Brain microvascular endothelial cell (primary cell): ENCODE data around the gene MLN.
A peak's percentile ranks its signal among the peaks of the same experiment; 100 is the strongest.

Experiments used
- DNase-seq: peaks from one replicate; pipeline ENCODE4 v3.0.0-alpha.2; 2020
- H3K27ac ChIP-seq: fragments of 250-450 bp; sonication (Bioruptor Pico); 2 replicates; pipeline ENCODE4 v1.5.1; 2020; ENCODE audit warnings: mild to moderate bottlenecking, moderate library complexity
- H3K27me3 ChIP-seq: fragments of 250-450 bp; sonication (Bioruptor Pico); replicated peaks from 2 replicates; pipeline ENCODE4 v1.5.1; 2020; ENCODE audit warnings: mild to moderate bottlenecking
- H3K36me3 ChIP-seq: fragments of 250-450 bp; sonication (Bioruptor Pico); replicated peaks from 2 replicates; pipeline ENCODE4 v1.5.1; 2020; ENCODE audit warnings: mild to moderate bottlenecking
- H3K4me3 ChIP-seq: 2 replicates; pipeline ENCODE4 v1.5.1; 2011; ENCODE audit warnings: low read depth, mild to moderate bottlenecking, control low read depth, low read length, moderate library complexity
- in situ Hi-C: cut with HindIII; loops from 2 replicates; pipeline ENCODE4 v1.10.0; 2017; ENCODE audit warnings: low sequenced_read_pairs, low pct_ligation_motif_present
- TF ChIP-seq, protein P1 (sequence below): IDR thresholded peaks from 2 replicates; pipeline ENCODE4 v1.5.1; 2011; ENCODE audit warnings: low read depth, mild to moderate bottlenecking, moderate library complexity, low read length, control low read depth, inconsistent platforms; ENCODE audit errors: missing control alignments

MLN gene

DNA sequence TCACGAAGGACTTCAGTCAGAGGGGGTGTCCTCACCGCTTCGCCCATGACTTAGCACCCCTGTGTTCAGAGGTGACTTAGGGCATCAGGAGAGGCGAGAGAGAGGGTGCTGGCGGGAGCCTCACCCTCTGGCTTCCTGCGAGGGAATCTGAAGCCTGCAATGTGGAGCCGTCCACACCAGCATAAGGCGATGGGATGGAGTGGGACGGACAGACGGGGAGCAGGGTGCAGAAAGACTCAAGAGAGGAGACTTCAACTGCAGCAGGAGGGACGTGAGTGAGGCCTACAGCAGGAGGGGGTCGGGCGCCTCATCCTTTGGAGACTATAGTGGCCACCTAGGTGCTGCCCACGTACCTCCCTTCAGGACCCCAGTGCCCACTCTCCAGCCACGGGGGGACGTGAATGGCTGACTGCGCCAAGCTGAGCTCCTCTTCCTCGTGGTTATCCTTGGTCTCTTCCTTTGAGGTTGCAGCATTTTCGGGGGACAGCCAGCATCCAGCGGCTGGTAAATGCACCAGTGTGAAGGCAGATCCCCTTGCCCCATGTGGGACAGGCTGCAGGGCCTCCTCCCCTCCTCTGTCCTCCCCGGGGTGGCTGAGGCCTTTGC, 26.9 kb upstream of the MLN start:
- no peaks in the 10 kb centered on the region for H3K36me3 ChIP-seq
- peaks cover 11% of the 10 kb centered on the region for H3K27me3 ChIP-seq
- no peak for DNase-seq
- in situ Hi-C loops, result no loop called here
- H3K4me3 ChIP-seq, result no peak overlapping the region
- H3K27ac ChIP-seq, result no peak overlapping the region
- TF ChIP-seq, protein P1, sequence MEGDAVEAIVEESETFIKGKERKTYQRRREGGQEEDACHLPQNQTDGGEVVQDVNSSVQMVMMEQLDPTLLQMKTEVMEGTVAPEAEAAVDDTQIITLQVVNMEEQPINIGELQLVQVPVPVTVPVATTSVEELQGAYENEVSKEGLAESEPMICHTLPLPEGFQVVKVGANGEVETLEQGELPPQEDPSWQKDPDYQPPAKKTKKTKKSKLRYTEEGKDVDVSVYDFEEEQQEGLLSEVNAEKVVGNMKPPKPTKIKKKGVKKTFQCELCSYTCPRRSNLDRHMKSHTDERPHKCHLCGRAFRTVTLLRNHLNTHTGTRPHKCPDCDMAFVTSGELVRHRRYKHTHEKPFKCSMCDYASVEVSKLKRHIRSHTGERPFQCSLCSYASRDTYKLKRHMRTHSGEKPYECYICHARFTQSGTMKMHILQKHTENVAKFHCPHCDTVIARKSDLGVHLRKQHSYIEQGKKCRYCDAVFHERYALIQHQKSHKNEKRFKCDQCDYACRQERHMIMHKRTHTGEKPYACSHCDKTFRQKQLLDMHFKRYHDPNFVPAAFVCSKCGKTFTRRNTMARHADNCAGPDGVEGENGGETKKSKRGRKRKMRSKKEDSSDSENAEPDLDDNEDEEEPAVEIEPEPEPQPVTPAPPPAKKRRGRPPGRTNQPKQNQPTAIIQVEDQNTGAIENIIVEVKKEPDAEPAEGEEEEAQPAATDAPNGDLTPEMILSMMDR, result no peak

DNA sequence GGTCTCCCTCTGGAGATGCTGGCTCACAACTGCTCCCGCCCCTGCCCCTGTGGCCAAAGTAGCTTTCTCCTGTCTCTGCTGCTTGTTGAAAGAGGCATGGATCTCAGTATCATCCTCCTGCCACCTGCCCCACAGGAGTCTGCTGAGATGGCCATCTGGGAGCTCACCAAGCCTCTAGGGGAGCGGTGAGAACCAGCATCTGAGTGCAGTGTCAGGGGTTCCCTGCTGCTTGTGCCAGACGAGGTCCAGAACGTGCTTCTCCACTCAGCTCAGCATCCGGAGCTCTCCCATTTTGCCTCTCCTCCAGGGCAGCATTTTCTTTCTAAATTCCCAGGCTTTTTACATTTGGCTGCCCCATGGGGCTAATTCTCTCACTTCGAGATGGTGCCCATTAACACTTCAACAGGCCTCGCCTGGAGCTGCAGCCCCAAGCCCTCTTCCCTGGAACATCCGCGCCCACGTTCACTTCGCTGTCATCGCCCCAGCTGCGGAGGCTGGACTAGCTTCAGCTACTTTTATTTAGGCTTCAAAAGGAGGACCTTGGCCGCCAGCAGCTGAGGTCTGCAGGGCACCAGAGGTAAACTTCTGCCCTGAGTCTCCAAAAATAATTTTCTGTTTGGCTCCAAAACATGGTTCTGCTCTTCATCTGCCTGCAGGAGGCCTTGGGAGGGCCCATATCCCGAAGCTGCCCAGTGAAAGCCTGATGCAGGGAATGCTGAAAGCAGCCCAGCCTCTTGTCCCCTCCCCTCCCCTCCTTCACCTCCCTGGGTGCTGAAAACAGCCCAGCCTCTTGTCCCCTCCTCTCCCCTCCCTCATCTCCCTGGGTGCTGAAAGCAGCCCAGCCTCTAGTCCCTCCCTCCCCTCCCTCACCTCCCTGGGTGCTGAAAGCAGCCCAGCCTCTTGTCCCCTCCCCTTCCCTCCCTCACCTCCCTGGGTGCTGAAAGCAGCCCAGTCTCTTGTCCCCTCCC, 25.2 kb upstream of the MLN start:
- Histone ChIP-seq H3K27me3 (peaks cover 11% of the 10 kb centered on the region), H3K4me3 (no peak overlapping the region), H3K36me3 (no peaks in the 10 kb centered on the region), H3K27ac (no peak overlapping the region)
- DNase-seq, result no peak
- in situ Hi-C loops, result no loop called here
- TF ChIP-seq, protein P1, result no peak

DNA sequence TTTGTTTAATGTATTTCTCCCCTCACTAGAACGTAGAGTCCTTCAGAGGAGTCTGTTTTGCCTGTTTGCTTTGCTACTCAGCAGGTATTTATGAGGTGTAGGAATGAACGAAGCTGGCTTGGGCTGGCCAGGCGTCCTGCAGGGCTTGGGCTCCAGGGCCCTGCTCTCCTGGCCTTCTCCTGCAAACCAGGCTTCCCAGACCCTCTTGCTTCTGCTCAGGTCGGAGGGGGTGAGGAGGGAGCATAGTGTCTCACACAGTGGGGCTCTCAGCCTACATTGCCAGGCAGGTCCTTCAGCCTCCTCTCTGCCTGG, 24.6 kb upstream of the MLN start:
- in situ Hi-C loops, result no loop called here
- Histone ChIP-seq H3K36me3 (no peaks in the 10 kb centered on the region), H3K27ac (no peak overlapping the region), H3K27me3 (peaks cover 11% of the 10 kb centered on the region), H3K4me3 (no peak overlapping the region)
- DNase-seq, result no peak
- TF ChIP-seq, protein P1, result no peak

DNA sequence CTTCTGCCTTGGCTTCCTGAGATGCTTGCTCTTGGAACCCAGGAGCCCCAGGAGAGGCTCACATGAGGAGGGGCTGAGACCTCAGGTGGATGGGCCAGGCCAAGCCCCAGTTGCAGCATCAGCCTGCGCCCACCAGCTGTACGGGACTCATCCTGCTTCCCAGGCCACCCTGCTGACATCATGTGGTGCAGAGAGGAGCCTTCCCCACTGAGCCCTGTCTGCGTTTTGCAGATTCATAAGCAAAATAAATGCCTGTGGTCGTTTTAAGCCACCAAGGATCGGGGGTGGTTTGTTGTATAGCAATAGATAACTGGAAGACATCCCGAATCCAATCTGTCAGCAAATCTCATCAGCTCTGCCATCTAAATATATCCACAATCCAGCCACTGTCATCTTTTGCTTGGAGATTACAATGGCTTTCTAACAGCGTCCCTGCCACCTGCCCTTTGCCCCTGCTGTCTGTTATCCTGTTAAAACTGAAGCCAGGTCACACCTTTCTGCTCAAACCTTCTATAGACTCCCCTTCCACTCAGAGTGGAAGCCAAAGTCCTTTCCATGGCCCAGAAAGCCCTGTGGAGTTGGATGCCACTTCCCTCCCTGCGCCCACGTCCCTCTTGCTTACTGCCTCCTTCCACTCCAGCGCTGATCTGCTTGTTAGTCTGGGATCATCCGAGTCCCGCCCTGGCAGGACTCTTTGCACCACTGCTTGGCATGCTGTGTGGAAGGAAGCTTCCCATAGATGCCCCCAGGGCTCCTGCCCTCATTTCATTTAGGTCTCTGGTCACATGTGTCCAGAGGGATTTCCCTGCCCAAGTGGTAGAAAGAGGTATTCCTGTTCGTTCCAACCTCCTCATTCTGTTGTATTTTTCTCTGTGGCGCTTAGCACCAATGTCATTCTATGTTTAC, 24.0 kb upstream of the MLN start:
- Histone ChIP-seq H3K36me3 (no peaks in the 10 kb centered on the region), H3K4me3 (no peak overlapping the region), H3K27me3 (peaks cover 11% of the 10 kb centered on the region), H3K27ac (no peak overlapping the region)
- in situ Hi-C loops, result no loop called here
- peak; percentile 77 for DNase-seq
- TF ChIP-seq, protein P1, result no peak

DNA sequence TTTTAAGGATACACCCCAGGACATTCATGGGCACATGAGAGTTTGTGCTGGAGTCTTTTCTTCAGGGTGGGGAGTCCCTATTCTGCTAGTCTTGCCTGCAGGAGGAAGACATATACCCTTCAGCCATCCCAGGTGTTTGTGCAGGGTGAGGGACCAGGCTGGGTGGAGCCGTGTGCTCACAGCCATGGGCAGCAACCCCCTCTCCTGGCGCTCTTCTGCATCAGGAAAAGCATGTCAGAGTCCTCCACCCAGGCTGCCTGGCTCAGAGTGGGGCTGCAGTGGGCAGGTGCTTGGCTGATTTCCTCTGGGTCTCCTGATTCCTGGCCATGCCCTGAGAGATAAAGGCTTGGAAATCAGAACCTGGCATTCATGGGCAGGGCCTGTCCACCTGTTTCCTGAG, 22.7 kb upstream of the MLN start:
- no peaks in the 10 kb centered on the region for H3K36me3 ChIP-seq
- no peak for DNase-seq
- H3K27me3 ChIP-seq, result peaks cover 11% of the 10 kb centered on the region
- TF ChIP-seq, protein P1, result no peak
- in situ Hi-C loops, result no loop called here
- H3K4me3 ChIP-seq, result no peak overlapping the region
- H3K27ac ChIP-seq, result no peak overlapping the region
